SK-N-SH (cell line): ENCODE data around the gene QKI. TPM values are rescaled to one million over a fixed set of nuclear protein-coding genes. Genes with fewer than 3 reads are reported as not detected.

ENCODE experiments used
- CTCF ChIA-PET: fragments of 300-600, 350-600 bp; formaldehyde crosslinking; extraction: SDS; loops from one replicate; lab custom pipeline; 2021; lab: Yijun Ruan, JAX
- POLR2A ChIA-PET: fragments of 350-600 bp; sonication (Branson Sonifier 250); formaldehyde crosslinking; extraction: SDS; loops from one replicate; lab custom pipeline; 2020; ENCODE audit warnings: antibody characterized with exemption, inconsistent platforms; lab: Yijun Ruan, JAX
- DNase-seq: peaks from one replicate; pipeline ENCODE4 v3.0.0; 2012
- H2AFZ ChIP-seq: fragments of 200-600 bp; sonication (generic); 2 replicates; pipeline ENCODE4 v1.8.1; 2016; ENCODE audit warnings: antibody characterized with exemption, mild to moderate bottlenecking, low read depth
- H3F3A ChIP-seq: fragments of 200-600 bp; sonication (generic); replicated peaks from 2 replicates; pipeline ENCODE3; 2016; ENCODE audit warnings: antibody characterized with exemption, mild to moderate bottlenecking; ENCODE audit not compliant: insufficient read depth
- H3K27ac ChIP-seq, 2 experiments: fragments of 200-500 bp in 1 of 2; fragments of 200-600 bp in 1 of 2; sonication (Bioruptor generic) in 1 of 2; sonication (generic), shearing (Covaris generic) in 1 of 2; 2 replicates each; pipeline versions ENCODE4 v1.5.1 to v1.6.1; 2014 to 2016; ENCODE audit warnings: low read depth in 2 of 2, inconsistent platforms in 1 of 2, low read length in 1 of 2, mild to moderate bottlenecking in 1 of 2, mixed read lengths in 1 of 2
- H3K27me3 ChIP-seq: fragments of 200-600 bp; sonication (generic), shearing (Covaris generic); 2 replicates; pipeline ENCODE4 v1.6.1; 2016; ENCODE audit warnings: mixed run types; ENCODE audit not compliant: insufficient read depth
- H3K36me3 ChIP-seq, 2 experiments: fragments of 200-500 bp in 1 of 2; fragments of 200-600 bp in 1 of 2; sonication (Bioruptor generic) in 1 of 2; sonication (generic) in 1 of 2; replicated peaks in 1 of 2; 2 replicates each; pipeline versions ENCODE3 to v1.5.1; 2014 to 2016; ENCODE audit warnings: low read length in 1 of 2, mild to moderate bottlenecking in 1 of 2; ENCODE audit not compliant: insufficient read depth in 2 of 2, control insufficient read depth in 1 of 2
- H3K4me1 ChIP-seq, 2 experiments: fragments of 200-500 bp in 1 of 2; fragments of 200-600 bp in 1 of 2; sonication (Bioruptor generic) in 1 of 2; sonication (generic), shearing (Covaris generic) in 1 of 2; 2 replicates each; pipeline versions ENCODE4 v1.5.1 to v1.6.1; 2014 to 2016; ENCODE audit warnings: low read depth in 1 of 2, low read length in 1 of 2, mixed run types in 1 of 2; ENCODE audit not compliant: insufficient read depth in 2 of 2, control insufficient read depth in 1 of 2
- H3K4me2 ChIP-seq: fragments of 200-600 bp; sonication (generic), shearing (Covaris generic); 2 replicates; pipeline ENCODE4 v1.6.1; 2017; ENCODE audit warnings: mixed run types
- H3K4me3 ChIP-seq, 2 experiments: fragments of 200-500 bp in 1 of 2; fragments of 200-600 bp in 1 of 2; sonication (Bioruptor generic) in 1 of 2; sonication (generic), shearing (Covaris generic) in 1 of 2; 2 replicates each; pipeline versions ENCODE4 v1.5.1 to v1.8.1; 2014 to 2016; ENCODE audit warnings: low read depth in 2 of 2, inconsistent platforms in 1 of 2, low read length in 1 of 2, mild to moderate bottlenecking in 1 of 2, mixed read lengths in 1 of 2, moderate library complexity in 1 of 2
- H3K79me2 ChIP-seq: fragments of 200-600 bp; sonication (generic); 2 replicates; pipeline ENCODE4 v1.8.1; 2017; ENCODE audit warnings: mild to moderate bottlenecking; ENCODE audit not compliant: insufficient read depth
- H3K9ac ChIP-seq: fragments of 200-600 bp; sonication (generic); 2 replicates; pipeline ENCODE4 v1.6.1; 2017; ENCODE audit warnings: mixed run types
- H3K9me2 ChIP-seq: fragments of 200-600 bp; sonication (generic); 2 replicates; pipeline ENCODE4 v1.6.1; 2017; ENCODE audit warnings: mixed run types
- H3K9me3 ChIP-seq: fragments of 200-600 bp; sonication (generic); 2 replicates; pipeline ENCODE4 v1.6.1; 2017; ENCODE audit warnings: mixed run types, mild to moderate bottlenecking, moderate library complexity
- H4K20me1 ChIP-seq: fragments of 200-600 bp; sonication (generic); 2 replicates; pipeline ENCODE4 v1.6.1; 2017; ENCODE audit warnings: mild to moderate bottlenecking, mixed run types; ENCODE audit not compliant: insufficient read depth
- EP300 ChIP-seq, 2 experiments: IDR thresholded peaks; 2 replicates each; pipeline versions ENCODE4 v1.4.0 to v1.6.1; 2012; ENCODE audit warnings: borderline replicate concordance in 1 of 2, low read depth in 1 of 2, low read length in 1 of 2
- FOXM1 ChIP-seq: IDR thresholded peaks from 2 replicates; pipeline ENCODE4 v1.4.0; 2012; ENCODE audit warnings: low read depth, mild to moderate bottlenecking
- MEF2A ChIP-seq: IDR thresholded peaks from 2 replicates; pipeline ENCODE4 v1.4.0; 2012; ENCODE audit warnings: low read depth, borderline replicate concordance
- MXI1 ChIP-seq: IDR thresholded peaks from 2 replicates; pipeline ENCODE4 v1.6.1; 2012; ENCODE audit warnings: mild to moderate bottlenecking, low read depth, low read length, improper control_type of control experiment
- NFIC ChIP-seq: IDR thresholded peaks from 2 replicates; pipeline ENCODE4 v1.4.0; 2012; ENCODE audit warnings: borderline replicate concordance
- POLR2AphosphoS5 ChIP-seq: IDR thresholded peaks from 2 replicates; pipeline ENCODE4 v1.6.1; 2012; ENCODE audit warnings: low read depth, low read length
- RAD21 ChIP-seq: IDR thresholded peaks from 2 replicates; pipeline ENCODE4 v1.6.1; 2012; ENCODE audit warnings: mild to moderate bottlenecking, low read length
- RFX5 ChIP-seq: IDR thresholded peaks from 2 replicates; pipeline ENCODE4 v1.6.1; 2012; ENCODE audit warnings: mild to moderate bottlenecking, improper control_type of control experiment, low read length
- RXRA ChIP-seq: IDR thresholded peaks from 2 replicates; pipeline ENCODE4 v1.4.0; 2012; ENCODE audit warnings: low read depth, mild to moderate bottlenecking, borderline replicate concordance
- SIN3A ChIP-seq: IDR thresholded peaks from 2 replicates; pipeline ENCODE4 v1.6.1; 2012; ENCODE audit warnings: low read depth, mild to moderate bottlenecking, low read length, moderate library complexity, borderline replicate concordance
- TAF1 ChIP-seq: IDR thresholded peaks from 2 replicates; pipeline ENCODE4 v1.6.1; 2012; ENCODE audit warnings: low read depth, mild to moderate bottlenecking, low read length, moderate library complexity, borderline replicate concordance
- TCF12 ChIP-seq: IDR thresholded peaks from 2 replicates; pipeline ENCODE4 v1.4.0; 2012
- YY1 ChIP-seq: IDR thresholded peaks from 2 replicates; pipeline ENCODE4 v1.4.0; 2012; ENCODE audit warnings: low read depth, mild to moderate bottlenecking
- WGBS: methylation state at CpG from one replicate; pipeline ENCODE4 v1.1.6; 2017; ENCODE audit warnings: low lambda C conversion rate; 5-methylcytosine and 5-hydroxymethylcytosine counted together
- polyA plus RNA-seq, 3 experiments: library from polyadenylated mRNA; depleted of rRNA; stranded (reverse); fragments of >200 nt; gene quantifications; 2 replicates each; pipeline ENCODE4 v1.2.3, GENCODE V29; 2012
- TF ChIP-seq, protein P1 (sequence below): fragments of 150-350 bp; IDR thresholded peaks from 2 replicates; pipeline ENCODE4 v1.6.1; 2017; ENCODE audit warnings: antibody characterized with exemption, low read length, low read depth, borderline replicate concordance
- TF ChIP-seq, protein P2 (sequence below): IDR thresholded peaks from 2 replicates; pipeline ENCODE4 v1.4.0; 2012; ENCODE audit warnings: low read depth, borderline replicate concordance
- TF ChIP-seq, protein P3 (sequence below): IDR thresholded peaks from 2 replicates; pipeline ENCODE4 v1.4.0; 2012; ENCODE audit warnings: low read depth

Gene QKI
- polyA plus RNA-seq, 1 of the 3 experiments (the other 2 are of a cell fraction), result 51.1 TPM

DNA sequence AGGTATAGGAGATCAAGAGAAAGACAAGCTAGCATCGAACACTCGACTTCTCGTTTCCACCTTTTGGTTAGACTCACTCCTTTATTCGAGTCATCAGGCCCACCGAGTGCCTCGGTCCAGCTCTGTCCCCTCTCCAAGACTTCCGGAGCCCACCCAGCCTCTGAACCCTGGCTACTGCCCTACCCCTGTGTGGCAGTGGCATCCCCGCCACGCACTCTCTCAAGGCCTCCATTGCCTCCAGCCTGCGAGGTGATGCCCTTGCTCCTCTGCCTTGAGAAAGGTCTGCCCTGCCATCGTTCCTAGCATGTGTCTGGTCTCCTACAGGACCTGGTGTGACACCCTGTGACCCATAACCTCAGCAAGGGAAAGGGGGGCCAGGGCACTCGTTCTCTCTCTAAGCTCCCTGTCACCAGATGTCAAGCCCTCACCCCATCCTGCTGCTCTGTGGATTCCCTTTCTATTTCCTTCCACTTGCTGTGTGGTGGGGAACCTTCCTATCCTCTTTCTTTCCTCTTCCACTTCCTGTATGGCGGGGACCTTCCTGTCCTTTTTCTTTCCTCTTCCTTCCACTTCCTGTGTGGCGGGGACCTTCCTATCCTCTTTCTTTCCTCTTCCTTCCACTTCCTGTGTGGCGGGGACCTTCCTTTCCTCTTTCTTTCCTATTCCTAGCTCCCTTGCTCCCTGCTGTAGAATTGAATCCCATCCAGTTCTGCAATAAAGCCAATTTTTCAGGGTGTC, 44.7 kb upstream of the QKI start:
- no peak for DNase-seq
- H3K4me1 ChIP-seq, result no peaks in the 10 kb centered on the region; a peak in 1 of 4 replicates
- no peak overlapping the region for H3K4me3 ChIP-seq
- CTCF ChIA-PET, result interaction anchor here (1.4 kb wide), 1 partner anchor 15 kb away, joined by 4 read pairs; no protein-coding TSS in a partner anchor
- H4K20me1 ChIP-seq, result no peaks in the 10 kb centered on the region
- no peaks in the 10 kb centered on the region for H3K36me3 ChIP-seq
- no peak for TF ChIP-seq EP300 (IDR thresholded peaks at IDR 0.05; ENCODE audit: borderline replicate concordance in 1 of 2, low read depth in 1 of 2, low read length in 1 of 2)
- TF ChIP-seq NFIC, result no peak
- no peak for TF ChIP-seq TCF12
- TF ChIP-seq TAF1, result no peak
- TF ChIP-seq, protein P1, sequence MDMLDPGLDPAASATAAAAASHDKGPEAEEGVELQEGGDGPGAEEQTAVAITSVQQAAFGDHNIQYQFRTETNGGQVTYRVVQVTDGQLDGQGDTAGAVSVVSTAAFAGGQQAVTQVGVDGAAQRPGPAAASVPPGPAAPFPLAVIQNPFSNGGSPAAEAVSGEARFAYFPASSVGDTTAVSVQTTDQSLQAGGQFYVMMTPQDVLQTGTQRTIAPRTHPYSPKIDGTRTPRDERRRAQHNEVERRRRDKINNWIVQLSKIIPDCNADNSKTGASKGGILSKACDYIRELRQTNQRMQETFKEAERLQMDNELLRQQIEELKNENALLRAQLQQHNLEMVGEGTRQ, result no peak
- H3K4me2 ChIP-seq, result no peak overlapping the region
- H3K9me2 ChIP-seq, result no peaks in the 10 kb centered on the region
- no peaks in the 10 kb centered on the region for H3K79me2 ChIP-seq
- no peaks in the 10 kb centered on the region for H3K9me3 ChIP-seq
- WGBS, result 69% methylated on average over 15 of the region's 15 CpGs
- no peak overlapping the region for H3K9ac ChIP-seq
- no peaks in the 10 kb centered on the region for H3F3A ChIP-seq
- POLR2A ChIA-PET, result no interaction called here
- no peak overlapping the region for H3K27ac ChIP-seq
- peaks cover 8% of the 10 kb centered on the region; the same call in 1 of the 2 replicates for H3K27me3 ChIP-seq
- H2AFZ ChIP-seq, result no peak overlapping the region

DNA sequence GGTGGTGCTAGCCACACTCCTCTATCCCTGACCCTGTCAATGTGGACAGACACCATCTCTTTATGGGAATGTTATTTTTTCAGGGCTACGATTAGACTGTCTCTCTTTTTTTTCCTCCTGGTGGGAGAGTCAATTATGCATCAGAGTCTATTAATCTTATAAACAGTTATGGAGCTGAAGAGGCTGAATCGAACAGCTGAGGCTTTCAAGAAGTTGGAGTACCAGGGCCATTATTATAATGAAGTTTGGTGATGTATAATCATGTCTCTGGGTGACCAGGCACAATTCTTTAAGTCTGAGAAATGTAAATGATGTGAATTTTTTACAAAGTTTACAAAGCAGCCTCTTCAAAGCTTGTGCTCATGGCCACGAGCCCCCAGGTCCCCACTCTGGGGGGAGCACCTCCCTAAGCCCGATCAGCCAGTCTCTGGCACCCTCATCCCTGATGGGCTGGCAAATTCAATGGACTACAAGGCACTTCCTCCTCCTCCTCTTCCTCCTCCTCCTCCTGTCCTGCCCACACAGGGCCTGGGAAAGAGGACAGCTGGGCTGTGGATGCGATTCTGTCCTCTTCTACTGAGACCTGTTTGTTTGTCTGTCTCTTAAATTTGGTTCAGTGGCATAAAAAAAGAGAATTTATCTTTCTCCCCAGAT, 43.9 kb upstream of the QKI start:
- Histone ChIP-seq H3K36me3 (no peaks in the 10 kb centered on the region), H3K9me2 (no peaks in the 10 kb centered on the region), H3K9me3 (no peaks in the 10 kb centered on the region), H3K27ac (no peak overlapping the region), H3K4me3 (no peak overlapping the region), H3K27me3 (peaks cover 8% of the 10 kb centered on the region; the same call in 1 of the 2 replicates), H3K4me1 (no peaks in the 10 kb centered on the region; a peak in 1 of 4 replicates), H4K20me1 (no peaks in the 10 kb centered on the region), H3K79me2 (no peaks in the 10 kb centered on the region), H3F3A (no peaks in the 10 kb centered on the region), H3K9ac (no peak overlapping the region), H2AFZ (no peak overlapping the region), H3K4me2 (no peak overlapping the region)
- 28% methylated on average over 5 of the region's 5 CpGs for WGBS
- TF ChIP-seq, protein P2, sequence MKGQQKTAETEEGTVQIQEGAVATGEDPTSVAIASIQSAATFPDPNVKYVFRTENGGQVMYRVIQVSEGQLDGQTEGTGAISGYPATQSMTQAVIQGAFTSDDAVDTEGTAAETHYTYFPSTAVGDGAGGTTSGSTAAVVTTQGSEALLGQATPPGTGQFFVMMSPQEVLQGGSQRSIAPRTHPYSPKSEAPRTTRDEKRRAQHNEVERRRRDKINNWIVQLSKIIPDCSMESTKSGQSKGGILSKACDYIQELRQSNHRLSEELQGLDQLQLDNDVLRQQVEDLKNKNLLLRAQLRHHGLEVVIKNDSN, result no peak
- TF ChIP-seq RAD21 (no peak), MXI1 (no peak), EP300 (IDR thresholded peaks at IDR 0.05; ENCODE audit: borderline replicate concordance in 1 of 2, low read depth in 1 of 2, low read length in 1 of 2) (no peak), SIN3A (no peak), YY1 (no peak), RXRA (no peak), NFIC (no peak), TAF1 (no peak), POLR2AphosphoS5 (no peak), FOXM1 (no peak), RFX5 (no peak), MEF2A (no peak)
- TF ChIP-seq, protein P3, sequence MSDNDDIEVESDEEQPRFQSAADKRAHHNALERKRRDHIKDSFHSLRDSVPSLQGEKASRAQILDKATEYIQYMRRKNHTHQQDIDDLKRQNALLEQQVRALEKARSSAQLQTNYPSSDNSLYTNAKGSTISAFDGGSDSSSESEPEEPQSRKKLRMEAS, result no peak
- TF ChIP-seq, protein P1, result no peak
- ChIA-PET CTCF (interaction anchor here (1.4 kb wide), 1 partner anchor 16 kb away, joined by 4 read pairs; no protein-coding TSS in a partner anchor), POLR2A (no interaction called here)
- DNase-seq, result no peak
